A549 treated with AZD2906 at 1 μM for 4 hours (cell line): Measurements from ENCODE around the gene GGT5. TPM values are rescaled to one million over a fixed set of nuclear protein-coding genes. Genes with fewer than 3 reads are reported as not detected.

ENCODE experiments used
- total RNA-seq: library from RNA; stranded (reverse); fragments of 200-300 nt; extraction: Qiagen RNA extraction; gene quantifications from 5 replicates; pipeline ENCODE4 v1.2.3, GENCODE V29; 2022

The GGT5 gene
- total RNA-seq, result 4.3 to 5.1 TPM (median 4.6 TPM) in 5 replicates

DNA sequence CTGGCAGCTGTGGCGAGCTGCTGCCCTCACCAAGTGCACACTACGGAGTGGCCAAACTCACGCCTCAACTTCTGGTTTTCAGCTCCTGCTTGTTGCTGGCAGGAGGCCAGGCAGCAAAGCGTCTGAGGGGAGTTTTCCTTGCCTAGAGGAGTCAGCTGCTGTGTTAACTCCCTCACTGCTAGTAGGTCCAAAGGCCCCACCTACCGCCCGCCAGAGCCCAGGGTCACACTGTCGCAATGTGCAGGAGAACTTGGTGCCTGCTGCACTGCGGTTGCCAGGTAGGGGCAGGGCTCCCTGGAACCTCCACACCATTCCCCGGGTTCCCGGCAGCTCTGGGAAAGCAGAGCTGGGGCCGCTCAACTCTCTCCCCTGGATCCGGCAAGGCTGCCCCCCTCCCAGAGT, at the start of gene GGT5:
TSS of gene GGT5 (minus strand) at position 53 of the 402 bp plus-strand sequence. CDS start 357 bp downstream, outside the sequence.

GRCh38 chr22:24270556-24271385, 25.9 kb upstream of the GGT5 start, which contains the start of gene SPECC1L:
SPECC1L (plus strand) TSS chr22:24270831; CDS start chr22:24302232, 31,401 bp downstream.

GRCh38 chr22:24181088-24181995, 63.5 kb downstream of the GGT5 start, which contains the start of gene SUSD2:
SUSD2 (plus strand) TSS chr22:24181487; CDS start chr22:24181520, 33 bp downstream.

Other genes starting within 250 kb of the GGT5 start
- gene GSTT4, start 239.6 kb downstream of the GGT5 start, total RNA-seq, result not detected in 5 replicates
- 28.4 to 38.5 TPM (median 35.0 TPM) in 5 replicates for gene CABIN1, start 233.8 kb downstream of the GGT5 start, total RNA-seq
- 67.6 to 83.6 TPM (median 81.4 TPM) in 5 replicates for gene SUSD2, start 63.6 kb downstream of the GGT5 start, total RNA-seq
- 13.4 to 18.0 TPM (median 15.2 TPM) in 5 replicates for gene SPECC1L, start 25.7 kb upstream of the GGT5 start, total RNA-seq
- 0.42 to 0.92 TPM (median 0.70 TPM) in 5 replicates for gene ADORA2A, start 182.5 kb upstream of the GGT5 start, total RNA-seq